Tibial nerve (tissue), 4 donors: ENCODE data around the gene FOXE1. TPM values are rescaled to one million over a fixed set of nuclear protein-coding genes. Genes with fewer than 3 reads are reported as not detected.

Source experiments
- DNase-seq, 2 donors: peaks; one replicate each; pipeline ENCODE4 v3.0.0-alpha.2; 2019; ENCODE audit warnings: low spot score in 2 of 2
- H3K27ac ChIP-seq, 4 donors: fragments of 200-600 bp; sonication (generic) in 3 of 4; one replicate each; pipeline ENCODE4 v1.5.1; 2017 to 2019; ENCODE audit warnings: mild to moderate bottlenecking in 1 of 4
- H3K27me3 ChIP-seq, 2 donors: fragments of 200-600 bp; sonication (generic) in 1 of 2; one replicate each; pipeline versions ENCODE4 v1.5.1 to v1.6.0; 2017 to 2019
- H3K36me3 ChIP-seq, 3 donors: fragments of 200-600 bp; sonication (generic); one replicate each; pipeline ENCODE4 v1.5.1; 2018 to 2019
- H3K4me1 ChIP-seq, 4 donors: fragments of 200-600 bp; sonication (generic) in 3 of 4; one replicate each; pipeline ENCODE4 v1.5.1; 2017 to 2019
- H3K4me3 ChIP-seq, 4 donors: fragments of 200-600 bp; sonication (generic) in 3 of 4; one replicate each; pipeline ENCODE4 v1.5.1; 2017 to 2019; ENCODE audit warnings: mild to moderate bottlenecking in 1 of 4, moderate library complexity in 1 of 4
- H3K9me3 ChIP-seq, 4 donors: fragments of 200-600 bp; sonication (generic) in 3 of 4; one replicate each; pipeline ENCODE4 v1.5.1; 2017 to 2019
- EP300 ChIP-seq, 2 donors: sonication (generic); formaldehyde crosslinking; IDR thresholded peaks; one replicate each; pipeline ENCODE4 v1.6.1; 2017; ENCODE audit warnings: antibody characterized with exemption in 2 of 2, mild to moderate bottlenecking in 1 of 2
- POLR2A ChIP-seq, 2 donors: fragments of 450-650 bp; IDR thresholded peaks; one replicate each; pipeline ENCODE4 v1.6.1; 2017; ENCODE audit warnings: antibody characterized with exemption in 2 of 2, mild to moderate bottlenecking in 2 of 2, moderate library complexity in 2 of 2
- WGBS, 2 donors: methylation state at CpG; one replicate each; pipeline ENCODE4 v1.1.5; 2018; 5-methylcytosine and 5-hydroxymethylcytosine counted together
- total RNA-seq, 4 donors: library from RNA; depleted of rRNA; stranded (reverse); fragments of >200 nt; gene quantifications; one replicate each; pipeline ENCODE4 v1.1.0, GENCODE V29; 2016
- TF ChIP-seq, protein P1 (sequence below), 5 experiments: fragments of 200-600 bp in 3 of 5; fragments of 450-650 bp in 2 of 5; sonication (generic) in 3 of 5; IDR thresholded peaks; one replicate each; pipeline ENCODE4 v1.5.1; 2016 to 2019; ENCODE audit warnings: antibody characterized with exemption in 5 of 5, mild to moderate bottlenecking in 3 of 5, moderate library complexity in 2 of 5

The FOXE1 gene
- total RNA-seq, 4 donors from 2014 or later: not detected

GRCh38 chr9:97864396-97864795 is 11.4 kb downstream of the FOXE1 start:
- Histone ChIP-seq H3K27ac (no peak overlapping the region), H3K9me3 (peaks cover 0 to 35% (median 10%) of the 10 kb centered on the region in 4 donors), H3K27me3 (peaks cover 0 to 19% of the 10 kb centered on the region in 2 donors), H3K4me1 (no peaks in the 10 kb centered on the region), H3K4me3 (no peak overlapping the region), H3K36me3 (no peaks in the 10 kb centered on the region)
- no peak for DNase-seq
- TF ChIP-seq EP300 (IDR thresholded peaks at IDR 0.05): no peak
- no peak for TF ChIP-seq POLR2A (IDR thresholded peaks at IDR 0.05)
- TF ChIP-seq, protein P1, sequence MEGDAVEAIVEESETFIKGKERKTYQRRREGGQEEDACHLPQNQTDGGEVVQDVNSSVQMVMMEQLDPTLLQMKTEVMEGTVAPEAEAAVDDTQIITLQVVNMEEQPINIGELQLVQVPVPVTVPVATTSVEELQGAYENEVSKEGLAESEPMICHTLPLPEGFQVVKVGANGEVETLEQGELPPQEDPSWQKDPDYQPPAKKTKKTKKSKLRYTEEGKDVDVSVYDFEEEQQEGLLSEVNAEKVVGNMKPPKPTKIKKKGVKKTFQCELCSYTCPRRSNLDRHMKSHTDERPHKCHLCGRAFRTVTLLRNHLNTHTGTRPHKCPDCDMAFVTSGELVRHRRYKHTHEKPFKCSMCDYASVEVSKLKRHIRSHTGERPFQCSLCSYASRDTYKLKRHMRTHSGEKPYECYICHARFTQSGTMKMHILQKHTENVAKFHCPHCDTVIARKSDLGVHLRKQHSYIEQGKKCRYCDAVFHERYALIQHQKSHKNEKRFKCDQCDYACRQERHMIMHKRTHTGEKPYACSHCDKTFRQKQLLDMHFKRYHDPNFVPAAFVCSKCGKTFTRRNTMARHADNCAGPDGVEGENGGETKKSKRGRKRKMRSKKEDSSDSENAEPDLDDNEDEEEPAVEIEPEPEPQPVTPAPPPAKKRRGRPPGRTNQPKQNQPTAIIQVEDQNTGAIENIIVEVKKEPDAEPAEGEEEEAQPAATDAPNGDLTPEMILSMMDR (IDR thresholded peaks at IDR 0.05): no peak
- WGBS, 2 donors: 64 to 79% methylated on average over 1 of the region's 1 CpG

GRCh38 chr9:97866300-97866699 is 13.3 kb downstream of the FOXE1 start:
- no peak for TF ChIP-seq EP300 (IDR thresholded peaks at IDR 0.05)
- TF ChIP-seq POLR2A (IDR thresholded peaks at IDR 0.05): no peak
- TF ChIP-seq, protein P1 (IDR thresholded peaks at IDR 0.05): no peak
- no peak overlapping the region for H3K4me3 ChIP-seq
- WGBS, 2 donors: 97 to 98% methylated on average over 1 of the region's 1 CpG
- H3K36me3 ChIP-seq: no peaks in the 10 kb centered on the region
- peaks cover 0 to 35% (median 10%) of the 10 kb centered on the region in 4 donors for H3K9me3 ChIP-seq
- H3K4me1 ChIP-seq: no peaks in the 10 kb centered on the region
- H3K27ac ChIP-seq: no peak overlapping the region
- peaks cover 0 to under 1% of the 10 kb centered on the region in 2 donors for H3K27me3 ChIP-seq
- no peak for DNase-seq

- DNase-seq: no peak
- H3K36me3 ChIP-seq: no peaks in the 10 kb centered on the region
- no peak overlapping the region for H3K4me3 ChIP-seq
- no peaks in the 10 kb centered on the region for H3K27me3 ChIP-seq
- TF ChIP-seq POLR2A (IDR thresholded peaks at IDR 0.05) (no peak), EP300 (IDR thresholded peaks at IDR 0.05) (no peak)
- TF ChIP-seq, protein P1 (IDR thresholded peaks at IDR 0.05): no peak
- H3K4me1 ChIP-seq: no peaks in the 10 kb centered on the region
- H3K27ac ChIP-seq: no peak overlapping the region
- peaks cover 0 to 35% (median 10%) of the 10 kb centered on the region in 4 donors for H3K9me3 ChIP-seq
Measured at GRCh38 chr9:97866848-97867247, 13.8 kb downstream of the FOXE1 start.

- WGBS, 2 donors: 77 to 78% methylated on average over 3 of the region's 3 CpGs
Measured at GRCh38 chr9:97868859-97869258, 15.8 kb downstream of the FOXE1 start.

DNA sequence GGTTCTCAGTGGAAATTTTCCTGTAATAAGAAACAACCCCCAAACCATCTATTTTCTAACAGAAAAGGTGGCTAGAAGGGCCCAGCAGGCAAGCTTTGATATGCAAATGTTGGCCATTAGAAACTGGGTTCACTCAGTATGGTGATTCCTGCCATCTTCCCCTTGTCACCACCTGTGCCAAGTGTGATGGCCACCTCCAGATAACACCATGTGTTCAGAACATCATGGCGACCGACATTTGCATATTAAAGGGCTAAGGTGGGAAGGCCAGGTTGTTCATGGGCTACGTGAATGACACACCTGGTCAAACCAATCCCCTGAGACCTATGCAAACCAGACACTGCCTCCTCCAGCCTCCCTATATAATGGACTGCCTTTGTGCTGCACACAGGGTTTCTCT is 20.4 kb downstream of the FOXE1 start:
- Histone ChIP-seq H3K27me3 (no peaks in the 10 kb centered on the region), H3K27ac (no peak overlapping the region), H3K4me3 (no peak overlapping the region), H3K36me3 (no peaks in the 10 kb centered on the region), H3K4me1 (peaks cover 0 to 5% (median 0%) of the 10 kb centered on the region in 4 donors), H3K9me3 (peaks cover 0 to 1% (median 0%) of the 10 kb centered on the region in 4 donors)
- DNase-seq: no peak
- TF ChIP-seq POLR2A (IDR thresholded peaks at IDR 0.05): no peak
- TF ChIP-seq, protein P1 (IDR thresholded peaks at IDR 0.05): no peak
- no peak for TF ChIP-seq EP300 (IDR thresholded peaks at IDR 0.05)
- 82 to 91% methylated on average over 3 of the region's 3 CpGs for WGBS, 2 donors

More at GRCh38 chr9:97868859-97869258, 15.8 kb downstream of the FOXE1 start:
- no peak overlapping the region for H3K27ac ChIP-seq
- H3K4me3 ChIP-seq: no peak overlapping the region
- H3K27me3 ChIP-seq: no peaks in the 10 kb centered on the region
- DNase-seq: no peak
- no peak for TF ChIP-seq POLR2A (IDR thresholded peaks at IDR 0.05)
- no peak for TF ChIP-seq EP300 (IDR thresholded peaks at IDR 0.05)
- TF ChIP-seq, protein P1 (IDR thresholded peaks at IDR 0.05): no peak
- peaks cover 0 to 35% (median 10%) of the 10 kb centered on the region in 4 donors for H3K9me3 ChIP-seq
- no peaks in the 10 kb centered on the region for H3K36me3 ChIP-seq
- no peaks in the 10 kb centered on the region for H3K4me1 ChIP-seq
